ENCODE results near the gene OPCML.

GRCh38 chr11:133577403-133577802, 45.1 kb upstream of the OPCML start:
- TF ChIP-seq, protein P1, sequence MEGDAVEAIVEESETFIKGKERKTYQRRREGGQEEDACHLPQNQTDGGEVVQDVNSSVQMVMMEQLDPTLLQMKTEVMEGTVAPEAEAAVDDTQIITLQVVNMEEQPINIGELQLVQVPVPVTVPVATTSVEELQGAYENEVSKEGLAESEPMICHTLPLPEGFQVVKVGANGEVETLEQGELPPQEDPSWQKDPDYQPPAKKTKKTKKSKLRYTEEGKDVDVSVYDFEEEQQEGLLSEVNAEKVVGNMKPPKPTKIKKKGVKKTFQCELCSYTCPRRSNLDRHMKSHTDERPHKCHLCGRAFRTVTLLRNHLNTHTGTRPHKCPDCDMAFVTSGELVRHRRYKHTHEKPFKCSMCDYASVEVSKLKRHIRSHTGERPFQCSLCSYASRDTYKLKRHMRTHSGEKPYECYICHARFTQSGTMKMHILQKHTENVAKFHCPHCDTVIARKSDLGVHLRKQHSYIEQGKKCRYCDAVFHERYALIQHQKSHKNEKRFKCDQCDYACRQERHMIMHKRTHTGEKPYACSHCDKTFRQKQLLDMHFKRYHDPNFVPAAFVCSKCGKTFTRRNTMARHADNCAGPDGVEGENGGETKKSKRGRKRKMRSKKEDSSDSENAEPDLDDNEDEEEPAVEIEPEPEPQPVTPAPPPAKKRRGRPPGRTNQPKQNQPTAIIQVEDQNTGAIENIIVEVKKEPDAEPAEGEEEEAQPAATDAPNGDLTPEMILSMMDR (conservative IDR thresholded peaks at IDR 0.05; ENCODE audit: low read depth, low read length): no peak
- no peak for TF ChIP-seq EZH2 (IDR thresholded peaks at IDR 0.05; ENCODE audit: borderline replicate concordance, low read depth, low read length, poor library complexity, severe bottlenecking)

Measured in A673 (cell line).